MCF 10A (cell line): ENCODE results near the gene HAUS7. TPM values are rescaled to one million over a fixed set of nuclear protein-coding genes. Genes with fewer than 3 reads are reported as not detected.

Experiments
- BruUV-seq: library from RNA; stranded (reverse); fragments of 400-500 nt; replicated peaks from 2 replicates; lab custom pipeline; 2021; lab: Mats Ljungman, UMichigan
- CTCF ChIA-PET: fragments of 300-600 bp; sonication (Branson Sonifier 250); formaldehyde crosslinking; extraction: SDS; loops from one replicate; lab custom pipeline; 2021; ENCODE audit warnings: antibody characterized with exemption, inconsistent platforms; lab: Yijun Ruan, JAX
- POLR2A ChIA-PET: fragments of 300-600, 350-650 bp; sonication (Branson Sonifier 250); formaldehyde crosslinking; extraction: SDS; loops from one replicate; lab custom pipeline; 2020; ENCODE audit warnings: antibody characterized with exemption, inconsistent platforms; lab: Yijun Ruan, JAX
- DNase-seq: peaks from one replicate; pipeline ENCODE4 v3.0.0-alpha.2; 2018; ENCODE audit not compliant: unreplicated experiment
- H3K27ac Mint-ChIP-seq: one replicate; pipeline ENCODE4 v1.8.0; 2022; ENCODE audit warnings: mild to moderate bottlenecking, low read depth, mixed read lengths; ENCODE audit not compliant: unreplicated experiment
- H3K27me3 Mint-ChIP-seq: one replicate; pipeline ENCODE4 v1.8.0; 2022; ENCODE audit warnings: mixed read lengths; ENCODE audit not compliant: insufficient read depth, unreplicated experiment
- H3K36me3 Mint-ChIP-seq: one replicate; pipeline ENCODE4 v1.8.0; 2022; ENCODE audit warnings: mild to moderate bottlenecking, moderate library complexity, mixed read lengths; ENCODE audit not compliant: insufficient read depth, unreplicated experiment
- H3K4me1 Mint-ChIP-seq: one replicate; pipeline ENCODE4 v1.8.0; 2022; ENCODE audit warnings: mixed read lengths; ENCODE audit not compliant: insufficient read depth, unreplicated experiment
- H3K4me3 Mint-ChIP-seq: one replicate; pipeline ENCODE4 v1.8.0; 2022; ENCODE audit warnings: mild to moderate bottlenecking, moderate library complexity, mixed read lengths; ENCODE audit not compliant: unreplicated experiment
- H3K9me3 Mint-ChIP-seq: one replicate; pipeline ENCODE4 v1.8.0; 2022; ENCODE audit warnings: mixed read lengths; ENCODE audit not compliant: unreplicated experiment
- intact Hi-C: fragments of 100-400 bp; cut with micrococcal nuclease; formaldehyde crosslinking; loops from 2 replicates; pipeline ENCODE4 v1.14.1; 2022
- total RNA-seq: library from RNA; stranded (reverse); gene quantifications from 2 replicates; pipeline ENCODE4 v1.2.3, GENCODE V29; 2022
- TF ChIP-seq, protein P1 (sequence below): fragments of 200-600 bp; IDR thresholded peaks from one replicate; pipeline ENCODE4 v1.8.0; 2022; ENCODE audit warnings: antibody characterized with exemption, mild to moderate bottlenecking; ENCODE audit not compliant: unreplicated experiment

The HAUS7 gene
- total RNA-seq, 1 experiment from 2014 or later: 19.4 TPM

DNA sequence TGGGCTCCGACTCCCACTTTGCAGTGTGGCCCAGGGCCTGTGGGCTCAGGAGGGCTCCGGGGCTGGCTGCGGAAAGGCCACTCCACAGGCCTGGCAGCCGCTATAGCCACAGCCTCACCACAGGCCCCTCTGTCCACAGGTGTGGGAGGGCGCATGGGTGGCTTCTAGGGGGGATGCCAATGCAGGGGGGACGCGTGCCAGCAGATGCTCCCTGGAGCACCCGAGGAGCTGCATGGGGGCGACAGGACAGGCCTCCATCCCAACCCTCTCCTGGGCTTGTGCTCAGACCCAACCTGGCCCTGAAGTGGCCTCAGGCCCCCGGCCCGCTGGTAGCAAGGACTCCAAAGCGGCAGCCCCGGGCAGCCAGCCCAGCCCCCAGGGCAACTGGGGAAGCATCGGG is 32.4 kb upstream of the HAUS7 start:
- TF ChIP-seq, protein P1, sequence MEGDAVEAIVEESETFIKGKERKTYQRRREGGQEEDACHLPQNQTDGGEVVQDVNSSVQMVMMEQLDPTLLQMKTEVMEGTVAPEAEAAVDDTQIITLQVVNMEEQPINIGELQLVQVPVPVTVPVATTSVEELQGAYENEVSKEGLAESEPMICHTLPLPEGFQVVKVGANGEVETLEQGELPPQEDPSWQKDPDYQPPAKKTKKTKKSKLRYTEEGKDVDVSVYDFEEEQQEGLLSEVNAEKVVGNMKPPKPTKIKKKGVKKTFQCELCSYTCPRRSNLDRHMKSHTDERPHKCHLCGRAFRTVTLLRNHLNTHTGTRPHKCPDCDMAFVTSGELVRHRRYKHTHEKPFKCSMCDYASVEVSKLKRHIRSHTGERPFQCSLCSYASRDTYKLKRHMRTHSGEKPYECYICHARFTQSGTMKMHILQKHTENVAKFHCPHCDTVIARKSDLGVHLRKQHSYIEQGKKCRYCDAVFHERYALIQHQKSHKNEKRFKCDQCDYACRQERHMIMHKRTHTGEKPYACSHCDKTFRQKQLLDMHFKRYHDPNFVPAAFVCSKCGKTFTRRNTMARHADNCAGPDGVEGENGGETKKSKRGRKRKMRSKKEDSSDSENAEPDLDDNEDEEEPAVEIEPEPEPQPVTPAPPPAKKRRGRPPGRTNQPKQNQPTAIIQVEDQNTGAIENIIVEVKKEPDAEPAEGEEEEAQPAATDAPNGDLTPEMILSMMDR: no peak
- intact Hi-C loops: no loop called here
- no peaks in the 10 kb centered on the region for H3K36me3 Mint-ChIP-seq
- ChIA-PET CTCF (interaction anchor here (0.7 kb wide), 1 partner anchor 10 kb away, joined by 3 read pairs; no protein-coding TSS in a partner anchor), POLR2A (no interaction called here)
- H3K4me3 Mint-ChIP-seq: no peak overlapping the region
- H3K27me3 Mint-ChIP-seq: no peaks in the 10 kb centered on the region
- H3K4me1 Mint-ChIP-seq: no peaks in the 10 kb centered on the region
- H3K27ac Mint-ChIP-seq: no peak overlapping the region
- peaks cover 8% of the 10 kb centered on the region for H3K9me3 Mint-ChIP-seq
- no peak for DNase-seq
- no TSS peak for BruUV-seq

DNA sequence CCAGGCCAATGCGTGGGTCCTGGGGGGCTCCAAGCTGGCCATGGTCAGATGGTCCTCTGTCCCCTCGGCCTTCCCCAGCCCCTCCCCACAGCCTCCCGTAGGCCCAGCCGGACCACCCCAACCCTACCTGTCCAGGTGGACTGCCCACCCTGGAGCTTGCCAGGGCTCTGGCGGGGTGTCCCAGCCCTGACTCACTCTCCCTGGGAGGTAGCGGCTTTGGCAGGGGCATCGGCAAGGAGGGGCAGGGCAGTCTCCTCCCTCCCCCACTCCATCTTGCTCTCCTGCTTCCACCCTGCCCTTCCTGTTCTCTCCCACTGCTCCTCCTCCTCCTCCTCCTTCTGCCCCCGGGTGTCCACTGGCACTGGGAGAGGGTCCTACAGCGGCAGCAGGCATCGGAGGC is 31.8 kb upstream of the HAUS7 start:
- intact Hi-C loops: no loop called here
- no peak overlapping the region for H3K27ac Mint-ChIP-seq
- H3K4me3 Mint-ChIP-seq: no peak overlapping the region
- H3K4me1 Mint-ChIP-seq: no peaks in the 10 kb centered on the region
- TF ChIP-seq, protein P1: no peak
- no peaks in the 10 kb centered on the region for H3K27me3 Mint-ChIP-seq
- no TSS peak for BruUV-seq
- POLR2A ChIA-PET: no interaction called here
- no peaks in the 10 kb centered on the region for H3K36me3 Mint-ChIP-seq
- peaks cover 8% of the 10 kb centered on the region for H3K9me3 Mint-ChIP-seq
- no peak for DNase-seq
- CTCF ChIA-PET: interaction anchor here (1.0 kb wide), 1 partner anchor 9 kb away, joined by 3 read pairs; no protein-coding TSS in a partner anchor

DNA sequence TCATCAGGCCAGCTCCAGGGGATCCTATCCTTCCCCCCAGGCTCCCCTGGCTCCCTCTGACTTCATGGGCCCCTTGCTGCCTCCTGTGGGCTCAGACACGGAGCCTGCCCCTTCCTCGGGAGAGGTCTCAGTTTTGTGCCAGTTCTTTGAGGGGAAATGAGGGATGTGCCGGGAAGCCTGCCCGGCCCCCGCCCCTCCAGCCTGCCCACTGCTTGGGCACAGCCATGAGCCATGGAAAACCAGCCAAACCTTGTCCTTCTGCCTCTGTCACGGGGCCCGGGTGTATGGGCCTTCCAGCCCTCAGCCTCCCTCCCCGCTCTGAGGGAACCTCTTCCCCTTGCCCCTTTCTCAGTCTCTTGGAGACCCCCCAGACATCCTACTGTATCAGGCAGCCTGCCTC is 31.2 kb upstream of the HAUS7 start:
- no peaks in the 10 kb centered on the region for H3K4me1 Mint-ChIP-seq

DNA sequence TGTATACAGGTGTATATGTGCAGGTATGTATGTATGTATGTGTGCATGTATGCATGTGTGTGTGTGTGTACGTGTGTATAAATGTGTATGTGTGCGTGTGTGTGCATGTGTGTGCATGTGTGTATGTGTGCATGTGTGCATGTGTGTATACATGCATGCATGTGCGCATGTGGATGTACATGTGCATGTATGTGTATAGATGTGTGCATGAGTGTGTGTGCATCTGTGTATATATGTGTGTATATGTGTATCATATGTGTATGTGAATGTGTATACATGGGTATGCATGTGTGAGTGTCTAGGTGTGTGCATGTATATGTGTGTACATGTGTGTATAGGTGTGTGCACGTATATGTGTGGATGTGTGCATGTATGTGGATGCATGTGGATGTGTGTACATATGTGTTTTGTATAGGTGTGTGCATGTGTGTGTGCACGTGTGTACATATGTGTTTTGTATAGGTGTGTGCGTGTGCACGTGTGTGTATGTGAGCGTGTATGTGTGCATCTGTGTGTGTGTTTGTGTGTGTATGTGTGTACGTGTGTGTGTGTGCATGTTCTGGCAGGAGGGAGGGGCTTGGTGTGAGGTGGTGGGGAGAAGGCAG is 30.4 kb upstream of the HAUS7 start:
- H3K4me3 Mint-ChIP-seq: no peak overlapping the region
- POLR2A ChIA-PET: no interaction called here
- no peaks in the 10 kb centered on the region for H3K27me3 Mint-ChIP-seq
- H3K27ac Mint-ChIP-seq: no peak overlapping the region
- no TSS peak for BruUV-seq
- intact Hi-C loops: no loop called here
- CTCF ChIA-PET: no interaction called here
- H3K4me1 Mint-ChIP-seq: no peaks in the 10 kb centered on the region
- H3K36me3 Mint-ChIP-seq: no peaks in the 10 kb centered on the region
- H3K9me3 Mint-ChIP-seq: peaks cover 8% of the 10 kb centered on the region
- no peak for DNase-seq
- TF ChIP-seq, protein P1: no peak

More for the DNA sequence above, 31.2 kb upstream of the HAUS7 start:
- DNase-seq: no peak
- H3K27me3 Mint-ChIP-seq: no peaks in the 10 kb centered on the region
- CTCF ChIA-PET: interaction anchor here (1.0 kb wide), 1 partner anchor 9 kb away, joined by 3 read pairs; no protein-coding TSS in a partner anchor
- TF ChIP-seq, protein P1: no peak
- no TSS peak for BruUV-seq
- peaks cover 8% of the 10 kb centered on the region for H3K9me3 Mint-ChIP-seq
- POLR2A ChIA-PET: no interaction called here
- H3K4me3 Mint-ChIP-seq: no peak overlapping the region
- no peak overlapping the region for H3K27ac Mint-ChIP-seq
- H3K36me3 Mint-ChIP-seq: no peaks in the 10 kb centered on the region
- intact Hi-C loops: no loop called here
